Muscle of leg (tissue), 11 donors: ENCODE measurements around the gene SEMA5A. TPM values are rescaled to one million over a fixed set of nuclear protein-coding genes. Genes with fewer than 3 reads are reported as not detected.

Source experiments
- DNase-seq: peaks from one replicate; pipeline ENCODE4 v3.0.0; 2013
- H3K27ac ChIP-seq: one replicate; pipeline ENCODE4 v1.5.1; 2013; ENCODE audit warnings: mild to moderate bottlenecking, low read length, control low read depth
- H3K27me3 ChIP-seq: one replicate; pipeline ENCODE4 v1.6.1; 2013; ENCODE audit warnings: low read length; ENCODE audit not compliant: control insufficient read depth, insufficient read depth
- H3K36me3 ChIP-seq: one replicate; pipeline ENCODE4 v1.6.1; 2013; ENCODE audit warnings: low read length; ENCODE audit not compliant: control insufficient read depth, insufficient read depth
- H3K4me1 ChIP-seq: one replicate; pipeline ENCODE4 v1.6.1; 2013; ENCODE audit warnings: low read length; ENCODE audit not compliant: control insufficient read depth, insufficient read depth
- H3K4me3 ChIP-seq: one replicate; pipeline ENCODE4 v1.5.1; 2013; ENCODE audit warnings: low read length, control low read depth
- H3K9me3 ChIP-seq: replicated peaks from 2 replicates; pipeline ENCODE4 v1.6.1; 2013; ENCODE audit warnings: low read depth, low read length; ENCODE audit not compliant: control insufficient read depth
- WGBS: methylation state at CpG from one replicate; pipeline ENCODE4 v1.1.5; 2013; ENCODE audit warnings: missing lambda C conversion rate; ENCODE audit not compliant: insufficient coverage; 5-methylcytosine and 5-hydroxymethylcytosine counted together
- polyA plus RNA-seq, 8 donors: library from polyadenylated mRNA; unstranded; fragments of 120-200 nt; gene quantifications; one replicate each; pipeline versions ENCODE4 v1.2.1 to v1.2.3, GENCODE V29; 2013; ENCODE audit warnings: inconsistent platforms in 1 of 8, low replicate concordance in 1 of 8; ENCODE audit not compliant: insufficient read length in 8 of 8, insufficient read depth in 1 of 8
- total RNA-seq: library from RNA; stranded (reverse); fragments of 120-200 nt; gene quantifications from one replicate; pipeline ENCODE4 v1.2.4, GENCODE V29; 2013

Gene SEMA5A
- total and polyA plus RNA-seq, 9 donors: 25.1 to 53.5 (median 37.3) TPM

DNA sequence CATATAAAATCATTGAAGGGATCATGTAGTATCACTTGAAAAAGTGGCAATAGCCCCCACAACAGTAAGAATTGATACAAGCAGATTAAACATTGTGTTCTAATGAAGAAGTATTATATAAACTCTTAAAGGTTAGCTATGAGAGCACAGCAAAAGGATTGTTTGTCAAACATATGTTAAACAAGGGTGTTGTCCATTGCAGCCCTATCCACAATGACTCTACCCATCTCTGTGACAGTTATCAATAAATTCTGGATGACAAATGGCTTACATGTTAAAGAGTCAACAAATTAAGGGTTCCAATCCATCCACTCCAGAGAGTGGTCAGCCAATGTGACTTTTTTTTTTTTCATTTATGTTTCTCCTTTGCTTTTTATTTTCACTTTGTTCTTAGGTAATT is 238.7 kb downstream of the SEMA5A start:
- no peaks in the 10 kb centered on the region for H3K9me3 ChIP-seq
- no peak overlapping the region for H3K27ac ChIP-seq
- no peaks in the 10 kb centered on the region for H3K27me3 ChIP-seq
- H3K36me3 ChIP-seq: no peaks in the 10 kb centered on the region
- no peak overlapping the region for H3K4me3 ChIP-seq
- no peaks in the 10 kb centered on the region for H3K4me1 ChIP-seq
- DNase-seq: no peak

DNA sequence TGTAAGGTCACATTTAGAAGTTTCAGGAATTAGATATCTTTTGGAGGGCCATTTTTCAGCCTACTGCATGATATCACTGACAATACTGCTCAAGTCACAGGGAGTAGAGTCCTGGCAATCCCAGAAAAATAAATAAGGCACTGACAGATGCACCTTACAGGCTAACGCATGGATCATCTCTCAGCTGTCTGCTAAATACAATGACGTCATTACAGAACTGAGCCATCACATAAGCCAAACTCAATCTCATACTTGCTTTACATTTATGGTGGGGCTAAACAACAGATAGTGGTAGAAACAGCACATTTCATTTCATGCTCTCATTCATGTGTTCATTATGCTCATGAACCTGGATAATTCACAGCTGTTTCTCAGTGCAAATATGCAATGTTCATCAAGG is 243.7 kb downstream of the SEMA5A start:
- H3K36me3 ChIP-seq: peaks cover 3% of the 10 kb centered on the region
- H3K27ac ChIP-seq: no peak overlapping the region
- H3K4me3 ChIP-seq: no peak overlapping the region
- H3K27me3 ChIP-seq: no peaks in the 10 kb centered on the region
- WGBS: 76% methylated on average over 2 of the region's 2 CpGs
- DNase-seq: no peak
- no peaks in the 10 kb centered on the region for H3K4me1 ChIP-seq
- H3K9me3 ChIP-seq: no peaks in the 10 kb centered on the region

GRCh38 chr5:9301200-9301599 is 244.7 kb downstream of the SEMA5A start:
- Histone ChIP-seq H3K27ac (no peak overlapping the region), H3K9me3 (no peaks in the 10 kb centered on the region), H3K36me3 (peaks cover 3% of the 10 kb centered on the region), H3K4me3 (no peak overlapping the region), H3K4me1 (no peaks in the 10 kb centered on the region), H3K27me3 (no peaks in the 10 kb centered on the region)
- 92% methylated on average over 6 of the region's 6 CpGs for WGBS
- no peak for DNase-seq

DNA sequence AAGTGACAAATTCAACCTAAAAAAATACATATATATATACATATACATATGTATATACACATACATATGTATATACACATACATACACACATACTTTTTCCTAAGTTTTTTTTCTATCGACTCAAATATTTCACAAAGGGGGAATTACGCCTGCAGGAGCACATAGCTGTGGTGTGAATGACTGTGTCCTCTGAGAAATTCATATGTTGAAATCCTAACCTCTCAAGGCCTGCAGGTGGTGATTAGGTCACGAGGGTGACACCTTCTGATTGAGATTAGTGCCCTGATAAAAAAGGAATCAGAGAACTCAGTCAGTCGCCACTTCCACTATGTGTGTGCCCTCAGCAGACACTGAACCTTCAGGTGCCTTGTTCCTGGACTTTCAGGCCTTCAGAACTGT is 248.7 kb downstream of the SEMA5A start:
- peaks cover 3% of the 10 kb centered on the region for H3K36me3 ChIP-seq
- H3K9me3 ChIP-seq: no peaks in the 10 kb centered on the region
- no peaks in the 10 kb centered on the region for H3K4me1 ChIP-seq
- H3K4me3 ChIP-seq: no peak overlapping the region
- no peaks in the 10 kb centered on the region for H3K27me3 ChIP-seq
- no peak for DNase-seq
- no peak overlapping the region for H3K27ac ChIP-seq
- WGBS: 0% methylated on average over 1 of the region's 4 CpGs

DNA sequence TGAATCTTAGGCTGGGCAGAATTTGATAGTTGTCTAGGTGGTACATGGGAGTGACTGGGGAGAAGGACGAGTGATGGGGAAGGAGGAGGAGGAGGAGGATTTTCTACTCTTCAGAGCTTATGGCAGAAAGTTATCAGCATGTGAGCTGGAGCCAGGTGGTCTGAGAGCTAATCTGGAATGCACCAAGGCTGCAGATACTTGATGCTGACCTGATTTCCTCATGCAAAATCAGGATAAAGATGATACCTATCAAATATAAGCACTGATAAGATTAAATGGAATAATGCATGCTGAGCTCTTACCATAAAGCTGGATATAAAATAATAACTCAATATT is 250.4 kb downstream of the SEMA5A start:
- Histone ChIP-seq H3K4me3 (no peak overlapping the region), H3K9me3 (no peaks in the 10 kb centered on the region), H3K27ac (no peak overlapping the region), H3K27me3 (no peaks in the 10 kb centered on the region), H3K36me3 (no peaks in the 10 kb centered on the region), H3K4me1 (no peaks in the 10 kb centered on the region)
- no peak for DNase-seq
- WGBS: 43% methylated on average over 1 of the region's 1 CpG

- no peak overlapping the region for H3K27ac ChIP-seq
- no peak overlapping the region for H3K4me3 ChIP-seq
- 92% methylated on average over 1 of the region's 3 CpGs for WGBS
- H3K4me1 ChIP-seq: no peaks in the 10 kb centered on the region
- DNase-seq: no peak
- H3K9me3 ChIP-seq: no peaks in the 10 kb centered on the region
- no peaks in the 10 kb centered on the region for H3K27me3 ChIP-seq
- H3K36me3 ChIP-seq: no peaks in the 10 kb centered on the region
Measured at GRCh38 chr5:9294793-9295465, 250.9 kb downstream of the SEMA5A start.

DNA sequence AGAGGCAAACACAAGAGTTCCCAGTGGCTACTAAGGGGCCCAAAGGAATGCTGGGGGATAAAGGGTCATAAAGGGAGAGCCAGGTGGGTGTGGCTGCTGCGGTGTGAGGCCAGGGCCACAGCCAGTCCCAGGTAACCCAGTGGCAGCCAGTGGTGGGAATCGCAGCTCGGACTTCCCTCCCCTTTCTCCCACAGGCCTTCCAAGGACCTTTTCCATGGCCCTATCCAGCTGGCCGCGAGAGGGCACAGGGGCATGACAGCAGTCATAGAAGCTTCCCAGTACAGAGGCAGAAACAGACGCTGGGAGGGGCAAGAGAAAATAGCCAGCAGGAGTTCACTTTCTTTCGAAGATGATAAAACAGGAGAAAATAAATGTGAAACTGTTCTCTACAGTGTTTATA is 257.6 kb downstream of the SEMA5A start:
- Histone ChIP-seq H3K9me3 (no peaks in the 10 kb centered on the region), H3K27ac (no peak overlapping the region), H3K4me1 (peaks cover 4% of the 10 kb centered on the region), H3K4me3 (no peak overlapping the region), H3K36me3 (no peaks in the 10 kb centered on the region), H3K27me3 (no peaks in the 10 kb centered on the region)
- 60% methylated on average over 1 of the region's 7 CpGs for WGBS
- no peak for DNase-seq

DNA sequence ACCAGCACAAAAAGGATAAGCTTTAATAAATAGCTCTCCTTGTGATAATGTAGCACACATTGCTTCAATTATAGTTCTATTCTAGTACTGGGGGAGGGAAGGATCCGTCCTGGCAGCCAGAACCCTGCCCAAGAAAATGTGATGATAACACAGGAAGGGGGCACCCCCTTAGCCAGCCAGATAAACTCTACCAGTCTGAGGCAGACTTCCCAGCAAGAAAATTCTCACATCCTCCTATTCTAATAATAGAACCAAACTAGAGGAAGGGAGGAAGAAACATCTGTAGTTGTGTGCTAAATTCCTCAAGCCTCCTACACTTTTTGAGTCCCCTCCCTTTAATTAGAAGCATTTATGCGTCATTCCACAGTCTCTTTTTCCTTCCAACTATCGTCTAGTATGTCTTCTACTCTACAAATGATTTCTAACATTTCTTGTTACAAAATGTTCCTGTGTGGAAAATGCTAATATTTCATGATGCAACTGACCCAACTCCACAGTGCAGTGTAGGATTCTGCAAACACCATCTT is 261.0 kb downstream of the SEMA5A start:
- H3K27me3 ChIP-seq: no peaks in the 10 kb centered on the region
- no peaks in the 10 kb centered on the region for H3K9me3 ChIP-seq
- WGBS: no CpG with 5 or more reads among the region's 3 CpGs
- peak overlapping the region; percentile 68 for H3K27ac ChIP-seq
- no peak overlapping the region for H3K4me3 ChIP-seq
- H3K4me1 ChIP-seq: peaks cover 4% of the 10 kb centered on the region
- peak; percentile 77 for DNase-seq
- no peaks in the 10 kb centered on the region for H3K36me3 ChIP-seq

DNA sequence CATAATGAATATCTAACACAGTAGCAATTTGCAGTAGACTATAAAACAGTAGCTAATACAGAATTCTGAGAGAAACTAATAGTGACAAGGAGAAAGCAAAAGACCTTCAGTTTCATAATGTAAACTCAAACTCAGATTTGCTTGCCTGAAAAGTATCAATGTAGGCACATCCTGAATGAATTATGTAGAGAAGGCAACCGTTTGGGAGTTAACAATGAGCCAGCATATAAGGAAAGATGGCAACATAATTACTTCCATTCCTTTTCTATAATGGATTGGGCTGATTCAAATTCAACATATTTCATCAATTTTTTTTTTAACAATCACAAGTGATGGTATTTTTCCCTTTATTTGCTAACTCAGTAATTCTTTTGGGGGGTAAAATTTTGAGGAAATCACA is 261.6 kb downstream of the SEMA5A start:
- Histone ChIP-seq H3K27ac (peak overlapping the region; percentile 68), H3K9me3 (no peaks in the 10 kb centered on the region), H3K36me3 (no peaks in the 10 kb centered on the region), H3K27me3 (no peaks in the 10 kb centered on the region), H3K4me1 (peaks cover 4% of the 10 kb centered on the region), H3K4me3 (no peak overlapping the region)
- WGBS: no CpG with 5 or more reads among the region's 1 CpG
- no peak for DNase-seq

DNA sequence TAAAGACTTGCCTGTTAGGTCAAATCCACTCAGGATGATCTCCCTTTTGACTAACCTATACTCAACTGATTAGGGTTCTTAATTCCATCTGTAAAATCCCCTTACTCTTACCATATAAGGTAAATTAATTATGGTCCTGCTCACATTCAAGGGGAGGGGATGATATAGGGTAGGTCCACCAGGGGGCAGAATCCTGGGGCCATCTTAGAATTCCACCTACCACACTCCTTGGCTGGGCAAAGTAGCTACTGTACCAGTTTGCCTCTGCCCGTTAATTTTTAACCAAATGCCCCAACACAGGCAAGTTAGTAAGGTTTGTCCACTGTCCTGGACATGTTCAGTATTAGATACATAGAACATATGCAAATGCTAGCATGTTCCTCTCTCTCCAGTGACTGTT is 262.4 kb downstream of the SEMA5A start:
- WGBS: 100% methylated on average over 1 of the region's 1 CpG
- Histone ChIP-seq H3K27me3 (no peaks in the 10 kb centered on the region), H3K27ac (no peak overlapping the region), H3K36me3 (no peaks in the 10 kb centered on the region), H3K4me3 (no peak overlapping the region), H3K4me1 (peaks cover 4% of the 10 kb centered on the region), H3K9me3 (peaks cover under 1% of the 10 kb centered on the region)
- no peak for DNase-seq

- no peaks in the 10 kb centered on the region for H3K36me3 ChIP-seq
- peaks cover 2% of the 10 kb centered on the region for H3K9me3 ChIP-seq
- no peak overlapping the region for H3K4me3 ChIP-seq
- peaks cover 4% of the 10 kb centered on the region for H3K4me1 ChIP-seq
- no peaks in the 10 kb centered on the region for H3K27me3 ChIP-seq
- no peak overlapping the region for H3K27ac ChIP-seq
- WGBS: no CpG with 5 or more reads among the region's 3 CpGs
- no peak for DNase-seq
Measured at GRCh38 chr5:9283021-9283420, 262.9 kb downstream of the SEMA5A start.
